Activated naive CD4-positive, alpha-beta T cell treated with anti-CD3 and anti-CD28 coated beads, Interleukin-2, amount 50 U/mL, for 24 hours (primary cell): ENCODE results near the gene ARID3B.

Experiments
- H3K27ac Mint-ChIP-seq: one replicate; pipeline ENCODE4 v1.8.0; 2021; ENCODE audit warnings: mild to moderate bottlenecking, mixed read lengths
- H3K27me3 Mint-ChIP-seq: one replicate; pipeline ENCODE4 v1.8.0; 2021; ENCODE audit warnings: mixed read lengths
- H3K36me3 Mint-ChIP-seq: one replicate; pipeline ENCODE4 v1.8.0; 2021; ENCODE audit warnings: mixed read lengths
- H3K4me1 Mint-ChIP-seq: one replicate; pipeline ENCODE4 v1.8.0; 2021; ENCODE audit warnings: mixed read lengths
- H3K4me3 Mint-ChIP-seq: one replicate; pipeline ENCODE4 v1.8.0; 2021; ENCODE audit warnings: mild to moderate bottlenecking, mixed read lengths
- H3K9me3 Mint-ChIP-seq: one replicate; pipeline ENCODE4 v1.8.0; 2021; ENCODE audit warnings: mixed read lengths

The ARID3B gene

DNA sequence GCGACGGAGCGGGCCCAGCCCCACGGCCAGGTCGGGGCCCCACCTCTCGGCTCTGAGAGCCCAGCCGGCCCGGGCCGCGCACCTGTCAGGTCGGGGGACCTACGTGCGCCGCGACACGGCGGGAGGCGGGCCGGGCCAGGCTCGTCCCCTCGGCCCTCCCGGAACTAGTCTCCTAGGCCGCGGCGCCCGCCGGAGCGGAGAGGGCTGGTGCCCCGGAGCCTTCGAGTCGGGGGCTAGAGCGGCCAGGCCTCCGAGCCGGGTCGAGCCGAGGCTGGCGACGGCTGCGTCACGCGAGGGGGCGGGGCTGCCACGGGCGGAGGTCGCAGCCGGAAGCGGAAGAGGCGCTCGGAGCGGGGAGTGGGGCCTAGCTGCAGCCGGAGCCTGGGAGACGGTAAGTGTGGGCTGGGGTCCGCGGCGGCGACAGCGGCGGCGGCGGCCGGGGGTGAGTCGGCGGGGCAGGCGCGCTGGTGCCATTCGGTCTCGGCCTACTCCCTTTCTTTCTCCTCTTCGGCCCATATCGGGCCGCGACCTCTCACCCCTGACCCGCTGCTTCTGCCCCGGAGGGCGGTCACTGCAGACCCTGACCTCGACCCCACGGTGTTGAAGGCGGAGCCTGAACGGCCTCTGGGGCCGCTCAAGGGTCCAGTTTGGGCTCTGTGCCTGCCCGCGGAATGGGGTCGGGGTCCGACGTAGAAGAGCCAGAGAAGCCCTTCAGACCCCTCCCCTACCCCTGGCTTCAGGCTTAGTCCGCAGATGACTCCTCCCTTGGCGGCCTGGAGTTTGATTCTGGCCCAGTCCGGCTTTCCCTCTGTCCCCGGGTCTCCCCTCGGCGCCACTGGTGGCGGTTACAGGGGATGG, 74.7 kb downstream of the ARID3B start, which contains the start of gene CLK3:
TSS of gene CLK3 (plus strand) at position 329 of the 858 bp plus-strand sequence. CDS start 3,361 bp downstream, outside the sequence.
- Mint-ChIP-seq H3K27me3 (no peaks in the 10 kb centered on the region), H3K4me3 (peak within 1 kb of the TSS; percentile 94), H3K4me1 (peaks cover 45% of the 10 kb centered on the region)

DNA sequence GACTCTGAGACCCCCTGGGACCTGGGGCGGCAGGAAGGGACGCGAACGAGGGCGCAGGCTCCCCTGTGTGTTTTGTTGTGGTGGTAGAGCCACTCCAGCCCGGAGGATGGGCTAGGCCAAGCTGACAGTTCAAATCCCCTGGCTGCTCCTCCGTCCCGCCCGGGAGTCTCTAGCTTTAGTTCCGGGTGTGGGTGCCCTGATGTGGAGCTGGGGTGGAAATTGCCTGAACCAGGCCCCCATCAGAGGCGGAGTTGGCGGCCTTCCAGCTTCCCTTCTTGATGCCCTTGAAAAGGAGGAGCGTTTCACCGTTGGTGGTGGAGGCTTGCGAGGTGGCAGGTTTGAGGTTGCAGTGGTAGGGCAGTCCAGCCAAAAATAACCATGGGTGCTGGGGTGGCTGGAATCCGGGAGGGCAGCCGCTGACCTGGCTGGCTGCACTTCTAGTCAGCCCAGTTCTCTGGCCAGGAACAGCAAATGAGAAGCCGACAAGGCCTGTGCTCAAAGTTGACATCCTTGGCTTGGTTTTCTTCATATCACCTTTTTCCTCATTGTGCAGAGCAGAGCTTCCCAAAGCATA, 75.4 kb downstream of the ARID3B start:
- Mint-ChIP-seq H3K27ac (peak overlapping the region; percentile 87), H3K36me3 (no peaks in the 10 kb centered on the region), H3K27me3 (no peaks in the 10 kb centered on the region), H3K9me3 (no peaks in the 10 kb centered on the region), H3K4me3 (peak overlapping the region; percentile 94), H3K4me1 (peaks cover 52% of the 10 kb centered on the region)

More for the DNA sequence above, 74.7 kb downstream of the ARID3B start, which contains the start of gene CLK3:
- Mint-ChIP-seq H3K27ac (peak within 1 kb of the TSS; percentile 94), H3K36me3 (no peaks in the 10 kb centered on the region), H3K9me3 (no peaks in the 10 kb centered on the region)

DNA sequence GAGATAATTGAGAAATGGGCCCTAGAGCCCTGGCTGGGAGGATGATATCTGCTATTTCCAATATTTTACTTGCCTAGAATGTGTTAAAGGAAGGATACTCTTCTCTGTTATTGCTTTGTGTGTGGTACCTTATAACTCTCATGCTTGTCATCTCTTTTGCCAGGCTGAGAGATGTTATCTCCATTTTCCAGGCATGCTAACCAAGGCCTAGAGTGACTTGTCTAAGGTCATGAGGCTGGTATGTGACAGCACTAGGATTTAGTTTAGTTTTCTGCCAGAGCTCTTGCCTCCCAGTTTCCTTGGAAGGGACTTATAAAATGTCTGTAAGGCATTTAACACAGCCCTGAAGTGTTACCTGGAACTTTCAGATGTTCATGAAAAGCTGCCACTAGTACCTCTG, 76.0 kb downstream of the ARID3B start:
- H3K4me1 Mint-ChIP-seq = peaks cover 52% of the 10 kb centered on the region
- no peaks in the 10 kb centered on the region for H3K9me3 Mint-ChIP-seq
- H3K27me3 Mint-ChIP-seq = no peaks in the 10 kb centered on the region
- H3K27ac Mint-ChIP-seq = peak overlapping the region; percentile 87
- H3K4me3 Mint-ChIP-seq = peak overlapping the region; percentile 94
- H3K36me3 Mint-ChIP-seq = peaks cover 2% of the 10 kb centered on the region

DNA sequence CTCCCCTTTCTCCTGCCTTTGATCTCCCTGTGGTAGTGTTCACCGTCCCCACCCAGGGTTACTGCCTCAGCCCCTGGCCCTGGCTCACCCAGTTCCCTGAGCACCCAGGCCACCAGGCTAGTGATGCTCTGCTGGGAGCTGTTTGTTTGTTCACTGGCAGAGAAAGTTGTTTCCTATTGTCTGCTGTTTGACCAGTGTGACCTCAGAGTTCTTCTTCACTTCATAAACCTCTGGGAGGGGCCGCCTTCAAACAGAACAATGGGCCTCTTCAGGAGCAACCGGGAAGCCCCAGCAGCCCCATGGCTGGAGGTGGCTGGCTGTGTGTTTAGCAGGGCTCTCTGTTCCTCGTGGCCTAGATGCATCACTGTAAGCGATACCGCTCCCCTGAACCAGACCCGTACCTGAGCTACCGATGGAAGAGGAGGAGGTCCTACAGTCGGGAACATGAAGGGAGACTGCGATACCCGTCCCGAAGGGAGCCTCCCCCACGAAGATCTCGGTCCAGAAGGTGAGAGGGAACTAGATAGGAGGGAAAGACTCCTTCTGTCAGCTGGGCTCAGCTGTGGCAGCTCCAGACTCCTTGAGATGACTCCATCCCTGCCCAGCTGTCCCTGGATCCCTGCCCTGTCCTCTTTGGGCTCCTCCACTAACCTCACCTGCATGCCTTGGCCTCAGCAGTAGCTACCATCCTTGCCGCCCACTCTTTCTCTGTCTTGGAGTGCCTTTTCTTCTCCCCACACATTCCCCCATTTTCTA, 78.0 kb downstream of the ARID3B start:
- Mint-ChIP-seq H3K9me3 (no peaks in the 10 kb centered on the region), H3K4me1 (peaks cover 58% of the 10 kb centered on the region), H3K36me3 (peaks cover 10% of the 10 kb centered on the region), H3K4me3 (no peak overlapping the region), H3K27me3 (no peaks in the 10 kb centered on the region), H3K27ac (peak overlapping the region; percentile 36)

DNA sequence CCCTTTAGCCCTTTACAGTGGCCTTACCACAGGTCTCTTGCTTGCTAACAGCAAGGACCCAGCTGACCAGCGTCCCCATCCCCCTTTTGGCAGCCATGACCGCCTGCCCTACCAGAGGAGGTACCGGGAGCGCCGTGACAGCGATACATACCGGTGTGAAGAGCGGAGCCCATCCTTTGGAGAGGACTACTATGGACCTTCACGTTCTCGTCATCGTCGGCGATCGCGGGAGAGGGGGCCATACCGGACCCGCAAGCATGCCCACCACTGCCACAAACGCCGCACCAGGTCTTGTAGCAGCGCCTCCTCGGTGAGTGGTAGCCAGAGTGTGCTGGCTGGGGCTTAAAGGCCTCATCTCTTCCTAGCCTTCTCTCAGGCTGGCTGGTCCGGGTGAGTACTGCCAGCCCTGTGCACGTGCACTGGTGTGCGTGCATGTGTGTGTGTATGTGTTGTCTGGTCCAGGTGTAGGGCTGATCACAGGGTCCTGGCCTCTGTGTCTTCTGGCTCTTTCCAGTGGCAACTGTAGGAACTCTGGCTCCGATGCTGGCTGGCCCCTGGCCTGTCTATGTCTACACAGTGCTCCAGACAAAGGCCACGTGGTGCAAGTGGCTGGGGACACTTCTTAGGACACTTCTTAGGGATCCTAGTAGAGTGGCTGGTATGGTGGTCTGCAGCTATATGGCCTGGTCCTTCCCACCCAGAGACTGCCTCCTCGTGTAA, 79.1 kb downstream of the ARID3B start:
- H3K36me3 Mint-ChIP-seq = peaks cover 10% of the 10 kb centered on the region
- H3K9me3 Mint-ChIP-seq = no peaks in the 10 kb centered on the region
- H3K27me3 Mint-ChIP-seq = no peaks in the 10 kb centered on the region
- H3K27ac Mint-ChIP-seq = peak overlapping the region; percentile 74
- H3K4me1 Mint-ChIP-seq = peaks cover 63% of the 10 kb centered on the region
- H3K4me3 Mint-ChIP-seq = no peak overlapping the region

DNA sequence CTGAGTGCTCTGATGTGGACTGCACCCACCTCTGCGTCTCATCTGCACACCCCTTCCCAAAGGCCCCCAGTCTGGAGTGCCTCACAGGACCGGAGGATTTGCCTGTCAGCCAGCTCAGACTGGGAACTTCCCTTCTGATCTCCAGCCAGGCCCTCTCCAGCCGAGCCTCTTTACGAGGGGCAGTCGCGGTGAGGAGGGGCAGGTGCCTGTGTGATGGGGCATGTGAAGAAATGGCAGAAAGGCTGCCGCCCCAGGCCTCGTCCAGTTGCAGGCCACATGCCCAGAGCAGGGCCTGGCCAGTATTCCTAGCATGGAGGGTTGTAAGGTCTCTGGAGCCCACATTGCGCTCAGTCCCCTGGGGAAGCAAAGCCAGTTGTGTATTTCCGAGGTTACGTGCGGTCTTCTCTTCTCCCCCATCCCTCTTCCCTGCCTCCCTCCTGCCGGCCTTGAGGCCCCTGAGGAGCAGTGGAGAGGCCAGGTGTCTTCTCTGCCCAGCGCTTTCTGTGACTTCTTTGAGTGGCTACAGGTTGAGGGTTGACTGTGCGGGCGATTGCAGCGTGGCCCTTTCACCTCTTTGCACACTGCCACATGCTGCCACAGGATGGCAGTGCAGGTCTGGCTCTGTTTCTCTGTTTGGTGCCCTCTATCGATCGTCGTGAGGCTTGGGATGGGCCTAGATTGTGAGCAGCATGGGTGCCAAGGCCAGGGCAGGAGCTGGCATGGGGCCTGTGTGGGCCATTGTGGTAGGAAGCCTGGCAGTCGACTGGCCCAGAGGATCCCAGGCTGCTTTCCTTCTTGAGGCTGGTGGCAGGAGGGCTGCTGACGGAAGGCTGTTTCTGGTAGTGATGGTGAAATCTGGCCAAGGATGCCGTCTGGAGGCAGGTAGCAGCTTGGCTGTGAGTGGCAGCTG, 79.9 kb downstream of the ARID3B start:
- H3K4me1 Mint-ChIP-seq = peaks cover 67% of the 10 kb centered on the region
- peaks cover 10% of the 10 kb centered on the region for H3K36me3 Mint-ChIP-seq
- peak overlapping the region; percentile 26 for H3K4me3 Mint-ChIP-seq
- H3K27ac Mint-ChIP-seq = peak overlapping the region; percentile 74
- H3K9me3 Mint-ChIP-seq = no peaks in the 10 kb centered on the region
- no peaks in the 10 kb centered on the region for H3K27me3 Mint-ChIP-seq

DNA sequence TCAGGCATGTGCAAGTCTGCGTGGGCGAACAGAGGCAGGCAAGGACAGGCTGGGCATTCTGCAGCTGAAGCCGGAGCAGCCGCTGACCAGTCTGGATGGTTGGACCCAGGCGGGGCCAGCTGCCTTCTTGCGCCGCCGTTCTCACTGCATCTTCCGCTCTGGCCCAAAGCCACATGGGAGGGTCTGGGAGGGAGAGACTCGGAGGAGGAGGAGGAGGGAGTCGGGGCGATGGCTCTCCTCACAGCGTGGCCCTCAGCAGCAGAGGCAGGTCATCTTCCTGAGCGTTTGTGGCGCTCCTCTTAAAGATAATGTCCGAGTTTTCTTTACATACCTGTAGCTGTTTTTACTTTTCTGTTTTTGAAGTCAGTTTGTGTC, 80.5 kb downstream of the ARID3B start:
- Mint-ChIP-seq H3K27ac (no peak overlapping the region), H3K27me3 (no peaks in the 10 kb centered on the region), H3K4me1 (peaks cover 71% of the 10 kb centered on the region), H3K9me3 (no peaks in the 10 kb centered on the region), H3K4me3 (no peak overlapping the region), H3K36me3 (peaks cover 10% of the 10 kb centered on the region)

DNA sequence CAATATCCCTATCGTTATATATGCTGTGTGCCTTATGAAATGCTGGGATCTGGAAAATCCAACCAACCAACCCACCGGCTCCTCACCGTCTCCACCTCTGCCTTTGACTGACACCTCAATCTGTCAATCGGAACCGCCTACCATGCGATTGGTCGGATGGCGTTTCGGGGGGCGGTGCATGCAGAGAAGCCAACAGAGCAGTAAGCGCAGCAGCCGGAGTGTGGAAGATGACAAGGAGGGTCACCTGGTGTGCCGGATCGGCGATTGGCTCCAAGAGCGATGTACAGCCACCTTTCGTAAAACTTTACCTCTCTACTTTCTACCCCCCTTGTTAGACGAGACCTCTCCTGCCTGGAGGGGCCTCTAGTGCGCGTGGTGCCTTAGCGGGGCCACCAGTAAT, 80.9 kb downstream of the ARID3B start:
- no peak overlapping the region for H3K27ac Mint-ChIP-seq
- no peaks in the 10 kb centered on the region for H3K9me3 Mint-ChIP-seq
- peaks cover 10% of the 10 kb centered on the region for H3K36me3 Mint-ChIP-seq
- H3K4me1 Mint-ChIP-seq = peaks cover 70% of the 10 kb centered on the region
- no peaks in the 10 kb centered on the region for H3K27me3 Mint-ChIP-seq
- no peak overlapping the region for H3K4me3 Mint-ChIP-seq

DNA sequence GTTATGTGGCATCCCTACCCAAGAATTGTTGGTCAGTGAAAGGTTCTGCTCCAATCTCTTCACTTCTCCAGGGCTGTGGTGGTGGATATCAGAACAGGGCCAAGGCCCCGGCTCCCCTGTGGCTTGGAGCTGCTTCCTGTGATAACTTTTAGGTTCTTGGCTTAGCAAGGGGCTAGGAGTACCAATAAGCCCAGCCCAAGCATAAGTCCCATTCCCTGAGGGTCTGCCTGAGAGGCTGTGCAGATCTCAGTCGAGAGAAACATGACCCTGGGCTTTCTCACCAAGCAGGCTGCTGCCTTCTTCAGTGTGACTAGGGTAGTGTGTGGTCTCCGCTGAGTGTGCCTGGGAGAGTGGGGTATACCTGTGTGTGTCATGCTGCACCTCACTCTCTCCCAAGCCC, 81.7 kb downstream of the ARID3B start:
- peaks cover 66% of the 10 kb centered on the region for H3K4me1 Mint-ChIP-seq
- H3K36me3 Mint-ChIP-seq = peaks cover 10% of the 10 kb centered on the region
- no peak overlapping the region for H3K27ac Mint-ChIP-seq

DNA sequence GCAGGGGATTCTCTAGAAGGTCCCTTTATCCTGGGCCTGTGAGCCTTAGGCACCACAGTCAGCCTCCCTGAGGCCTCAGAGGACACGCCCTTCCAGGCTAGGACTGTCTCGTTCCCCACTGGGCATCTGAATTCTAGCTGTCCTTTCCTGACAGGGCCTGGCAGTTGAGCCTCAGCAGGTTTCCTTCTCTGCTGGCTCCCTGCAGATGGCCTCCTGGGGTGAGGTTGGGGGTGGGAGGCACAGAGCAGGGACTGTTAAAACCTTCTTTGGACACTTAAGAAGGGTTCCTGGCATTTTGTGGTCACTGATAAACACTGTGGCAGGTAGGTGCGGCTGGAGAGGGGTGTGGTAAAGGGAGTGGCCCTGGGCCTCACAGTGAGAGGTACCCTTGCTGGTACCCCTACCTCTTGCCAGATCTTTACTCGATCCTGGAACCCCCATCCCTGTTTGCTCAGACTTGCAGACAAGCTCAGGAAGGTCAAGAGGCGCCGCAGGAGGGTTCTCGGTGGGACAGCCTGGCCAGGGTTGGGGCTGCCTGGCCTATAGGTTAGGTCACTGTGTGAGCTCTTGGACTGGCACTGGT, 83.1 kb downstream of the ARID3B start:
- H3K27ac Mint-ChIP-seq = peak overlapping the region; percentile 30
- peaks cover 10% of the 10 kb centered on the region for H3K36me3 Mint-ChIP-seq
- H3K27me3 Mint-ChIP-seq = no peaks in the 10 kb centered on the region
- no peaks in the 10 kb centered on the region for H3K9me3 Mint-ChIP-seq
- peaks cover 54% of the 10 kb centered on the region for H3K4me1 Mint-ChIP-seq
- no peak overlapping the region for H3K4me3 Mint-ChIP-seq

More for the DNA sequence above, 81.7 kb downstream of the ARID3B start:
- H3K27me3 Mint-ChIP-seq = no peaks in the 10 kb centered on the region
- H3K4me3 Mint-ChIP-seq = no peak overlapping the region
- H3K9me3 Mint-ChIP-seq = no peaks in the 10 kb centered on the region

DNA sequence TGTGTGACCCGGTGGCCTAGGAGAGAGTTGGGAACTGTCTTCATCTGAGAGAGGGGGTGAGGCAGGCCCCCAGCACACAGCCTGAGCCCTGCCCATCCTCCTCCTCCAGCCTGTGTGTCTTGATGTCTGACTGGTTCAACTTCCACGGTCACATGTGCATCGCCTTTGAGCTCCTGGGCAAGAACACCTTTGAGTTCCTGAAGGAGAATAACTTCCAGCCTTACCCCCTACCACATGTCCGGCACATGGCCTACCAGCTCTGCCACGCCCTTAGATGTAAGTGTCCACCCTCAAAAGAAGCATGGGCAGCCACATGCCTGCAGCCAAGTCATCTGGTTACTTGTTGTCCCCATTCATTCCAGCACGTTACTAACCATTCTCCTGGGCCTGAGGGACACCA, 84.7 kb downstream of the ARID3B start:
- Mint-ChIP-seq H3K36me3 (peaks cover 10% of the 10 kb centered on the region), H3K27ac (peak overlapping the region; percentile 25), H3K4me1 (peaks cover 38% of the 10 kb centered on the region), H3K4me3 (no peak overlapping the region), H3K27me3 (no peaks in the 10 kb centered on the region), H3K9me3 (no peaks in the 10 kb centered on the region)

DNA sequence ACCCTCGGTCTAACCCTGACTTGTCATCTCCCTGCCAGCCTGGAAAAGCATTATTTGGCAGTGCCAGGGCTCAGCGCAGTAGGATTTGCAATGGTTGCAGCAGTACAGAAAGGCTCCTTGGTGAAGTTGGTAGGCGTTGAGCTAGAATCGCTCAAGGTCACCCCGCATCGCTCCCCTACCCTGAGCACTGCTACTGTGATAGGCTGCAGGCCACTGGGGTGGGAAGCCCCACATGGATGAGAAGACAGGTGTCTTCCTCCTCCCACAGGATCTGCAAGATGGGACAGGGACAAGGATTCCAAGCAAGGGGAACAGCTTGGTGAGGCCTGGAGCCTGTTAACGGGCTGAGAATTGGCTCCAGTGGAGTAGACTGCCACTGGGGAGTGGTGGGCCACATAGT, 85.3 kb downstream of the ARID3B start:
- peak overlapping the region; percentile 65 for H3K27ac Mint-ChIP-seq
- H3K36me3 Mint-ChIP-seq = peaks cover 10% of the 10 kb centered on the region
- H3K4me1 Mint-ChIP-seq = peaks cover 32% of the 10 kb centered on the region
- no peaks in the 10 kb centered on the region for H3K27me3 Mint-ChIP-seq
- H3K4me3 Mint-ChIP-seq = no peak overlapping the region
- H3K9me3 Mint-ChIP-seq = no peaks in the 10 kb centered on the region

DNA sequence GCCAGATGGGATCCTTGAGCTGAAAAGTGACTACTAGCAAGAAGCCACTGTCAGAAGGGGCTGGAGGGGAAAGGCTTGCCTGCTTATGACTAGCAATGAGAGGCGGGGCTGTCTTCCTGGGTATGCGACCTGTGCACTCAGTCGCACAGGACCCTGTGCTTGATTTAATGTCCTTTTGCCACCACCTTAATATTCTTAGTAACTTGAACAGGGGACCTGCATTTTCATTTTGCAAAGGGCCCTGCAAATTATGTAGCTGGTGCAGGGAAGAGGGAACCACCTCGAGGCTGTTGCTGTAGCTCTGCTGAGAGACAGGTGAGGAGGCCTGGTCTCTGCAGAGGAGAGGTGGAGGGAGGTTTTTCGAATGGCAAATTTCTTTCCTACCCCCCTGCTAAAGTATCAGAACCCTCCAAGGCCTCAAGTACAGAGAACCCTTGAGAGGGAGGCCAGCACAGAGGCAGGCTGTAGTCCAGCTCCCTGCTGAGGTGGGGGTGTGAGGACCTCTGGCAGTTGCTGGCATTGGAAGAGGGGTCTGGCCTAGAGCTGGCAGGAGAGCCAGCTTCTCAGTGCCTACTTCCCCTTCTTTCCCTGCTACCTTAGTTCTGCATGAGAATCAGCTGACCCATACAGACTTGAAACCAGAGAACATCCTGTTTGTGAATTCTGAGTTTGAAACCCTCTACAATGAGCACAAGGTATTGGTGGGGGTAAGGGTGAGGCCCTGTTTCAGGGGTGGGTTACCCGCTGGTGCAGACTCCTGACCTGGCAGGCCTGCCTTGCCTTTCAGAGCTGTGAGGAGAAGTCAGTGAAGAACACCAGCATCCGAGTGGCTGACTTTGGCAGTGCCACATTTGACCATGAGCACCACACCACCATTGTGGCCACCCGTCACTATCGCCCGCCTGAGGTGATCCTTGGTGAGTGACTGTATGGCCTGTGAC, 86.0 kb downstream of the ARID3B start:
- H3K27ac Mint-ChIP-seq = no peak overlapping the region
- no peaks in the 10 kb centered on the region for H3K9me3 Mint-ChIP-seq
- H3K4me1 Mint-ChIP-seq = peaks cover 33% of the 10 kb centered on the region
- H3K36me3 Mint-ChIP-seq = peaks cover 8% of the 10 kb centered on the region
- H3K4me3 Mint-ChIP-seq = no peak overlapping the region
- no peaks in the 10 kb centered on the region for H3K27me3 Mint-ChIP-seq
